DND-41 (cell line): Measurements from ENCODE around the gene FIZ1.

ENCODE experiments used
- EZH2 ChIP-seq: IDR thresholded peaks from 3 replicates; pipeline ENCODE4 v1.6.1; 2012; ENCODE audit warnings: borderline replicate concordance, low read depth, mild to moderate bottlenecking, moderate library complexity, low read length, inconsistent platforms; ENCODE audit not compliant: severe bottlenecking
- TF ChIP-seq, protein P1 (sequence below): IDR thresholded peaks from 2 replicates; pipeline ENCODE4 v1.5.1; 2012; ENCODE audit warnings: borderline replicate concordance, low read length, moderate library complexity, mild to moderate bottlenecking; ENCODE audit not compliant: poor library complexity, severe bottlenecking; ENCODE audit errors: extremely low read depth

DNA sequence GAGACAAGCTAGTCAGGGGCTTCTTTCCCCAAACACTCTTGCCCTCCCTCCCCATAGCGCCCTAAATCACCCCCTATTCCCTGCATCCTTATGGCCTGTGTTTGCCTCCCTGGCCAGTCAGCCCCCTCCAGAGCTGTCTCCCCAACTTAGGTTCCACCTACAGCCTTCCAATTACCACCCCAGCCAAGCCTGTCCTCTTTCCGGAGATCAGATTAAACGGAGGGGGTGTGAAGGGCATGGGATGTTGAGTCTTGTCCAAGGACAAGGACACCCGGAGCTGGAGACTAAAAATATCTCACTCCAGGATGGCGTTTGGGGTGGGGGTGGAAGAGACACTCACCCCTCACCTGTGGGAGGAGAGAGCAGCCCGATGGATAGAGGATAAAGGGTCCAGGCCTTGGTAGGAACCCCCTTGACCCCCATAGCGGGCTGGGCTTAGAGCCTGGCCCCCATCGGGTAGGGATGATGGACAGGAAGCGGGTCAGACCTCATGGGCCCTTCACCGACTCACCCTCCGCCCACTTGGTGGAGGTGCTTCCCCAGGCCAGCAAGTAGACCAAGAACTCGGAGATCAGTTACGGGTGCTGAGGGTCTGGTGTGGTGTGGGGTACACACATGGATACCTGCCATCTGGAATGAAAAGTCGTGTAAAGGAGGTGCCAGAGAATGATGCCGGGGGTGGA lies 12.1 kb upstream of the FIZ1 start:
- TF ChIP-seq, protein P1, sequence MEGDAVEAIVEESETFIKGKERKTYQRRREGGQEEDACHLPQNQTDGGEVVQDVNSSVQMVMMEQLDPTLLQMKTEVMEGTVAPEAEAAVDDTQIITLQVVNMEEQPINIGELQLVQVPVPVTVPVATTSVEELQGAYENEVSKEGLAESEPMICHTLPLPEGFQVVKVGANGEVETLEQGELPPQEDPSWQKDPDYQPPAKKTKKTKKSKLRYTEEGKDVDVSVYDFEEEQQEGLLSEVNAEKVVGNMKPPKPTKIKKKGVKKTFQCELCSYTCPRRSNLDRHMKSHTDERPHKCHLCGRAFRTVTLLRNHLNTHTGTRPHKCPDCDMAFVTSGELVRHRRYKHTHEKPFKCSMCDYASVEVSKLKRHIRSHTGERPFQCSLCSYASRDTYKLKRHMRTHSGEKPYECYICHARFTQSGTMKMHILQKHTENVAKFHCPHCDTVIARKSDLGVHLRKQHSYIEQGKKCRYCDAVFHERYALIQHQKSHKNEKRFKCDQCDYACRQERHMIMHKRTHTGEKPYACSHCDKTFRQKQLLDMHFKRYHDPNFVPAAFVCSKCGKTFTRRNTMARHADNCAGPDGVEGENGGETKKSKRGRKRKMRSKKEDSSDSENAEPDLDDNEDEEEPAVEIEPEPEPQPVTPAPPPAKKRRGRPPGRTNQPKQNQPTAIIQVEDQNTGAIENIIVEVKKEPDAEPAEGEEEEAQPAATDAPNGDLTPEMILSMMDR: no peak
- no peak for TF ChIP-seq EZH2
